HG03469 (cell line): ENCODE data around the gene CCT7.

Experiments
- ATAC-seq: cut with Tn5 transposase; IDR thresholded peaks from one replicate; pipeline ENCODE4 v1.9.1; 2021; ENCODE audit warnings: mild to moderate bottlenecking, moderate library complexity, moderate number of reproducible peaks; ENCODE audit not compliant: unreplicated experiment

The CCT7 gene

GRCh38 chr2:73292316-73292905 lies 58.3 kb downstream of the CCT7 start:
- ATAC-seq: no peak

GRCh38 chr2:73292906-73293533 lies 58.9 kb downstream of the CCT7 start:
- ATAC-seq: no peak

GRCh38 chr2:73293534-73294171 lies 59.5 kb downstream of the CCT7 start, which contains the start of gene EGR4:
TSS of gene EGR4 (minus strand) at chr2:73293548. CDS start at chr2:73293317, 231 bp downstream.
- peak; percentile 84 for ATAC-seq

GRCh38 chr2:73294239-73294638 lies 60.1 kb downstream of the CCT7 start:
- ATAC-seq: no peak

GRCh38 chr2:73295751-73296400 lies 61.8 kb downstream of the CCT7 start:
- ATAC-seq: no peak

GRCh38 chr2:73297151-73297559 lies 63.0 kb downstream of the CCT7 start:
- no peak for ATAC-seq

GRCh38 chr2:73297586-73297985 lies 63.5 kb downstream of the CCT7 start:
- ATAC-seq: no peak

GRCh38 chr2:73300926-73301325 lies 66.8 kb downstream of the CCT7 start:
- ATAC-seq: no peak

- no peak for ATAC-seq
Observed at GRCh38 chr2:73301636-73302035, 67.5 kb downstream of the CCT7 start.
